ENCODE results near the gene PLTP.
A peak's percentile ranks its signal among the peaks of the same experiment; 100 is the strongest.

The PLTP gene

GRCh38 chr20:45943613-45944012 is 31.7 kb upstream of the PLTP start:
- no peak overlapping the region for H3K4me3 ChIP-seq (ENCODE audit: low read depth, low read length)
- no peak for TF ChIP-seq CTCF (IDR thresholded peaks at IDR 0.05; ENCODE audit: low read depth, low read length)

GRCh38 chr20:45940469-45940868 is 28.5 kb upstream of the PLTP start:
- no peak for TF ChIP-seq CTCF (IDR thresholded peaks at IDR 0.05; ENCODE audit: low read depth, low read length)
- H3K4me3 ChIP-seq (ENCODE audit: low read depth, low read length) = no peak overlapping the region

- TF ChIP-seq CTCF (IDR thresholded peaks at IDR 0.05; ENCODE audit: low read depth, low read length) = no peak
- H3K4me3 ChIP-seq (ENCODE audit: low read depth, low read length) = no peak overlapping the region
Measured at GRCh38 chr20:45940053-45940452, 28.1 kb upstream of the PLTP start.

DNA sequence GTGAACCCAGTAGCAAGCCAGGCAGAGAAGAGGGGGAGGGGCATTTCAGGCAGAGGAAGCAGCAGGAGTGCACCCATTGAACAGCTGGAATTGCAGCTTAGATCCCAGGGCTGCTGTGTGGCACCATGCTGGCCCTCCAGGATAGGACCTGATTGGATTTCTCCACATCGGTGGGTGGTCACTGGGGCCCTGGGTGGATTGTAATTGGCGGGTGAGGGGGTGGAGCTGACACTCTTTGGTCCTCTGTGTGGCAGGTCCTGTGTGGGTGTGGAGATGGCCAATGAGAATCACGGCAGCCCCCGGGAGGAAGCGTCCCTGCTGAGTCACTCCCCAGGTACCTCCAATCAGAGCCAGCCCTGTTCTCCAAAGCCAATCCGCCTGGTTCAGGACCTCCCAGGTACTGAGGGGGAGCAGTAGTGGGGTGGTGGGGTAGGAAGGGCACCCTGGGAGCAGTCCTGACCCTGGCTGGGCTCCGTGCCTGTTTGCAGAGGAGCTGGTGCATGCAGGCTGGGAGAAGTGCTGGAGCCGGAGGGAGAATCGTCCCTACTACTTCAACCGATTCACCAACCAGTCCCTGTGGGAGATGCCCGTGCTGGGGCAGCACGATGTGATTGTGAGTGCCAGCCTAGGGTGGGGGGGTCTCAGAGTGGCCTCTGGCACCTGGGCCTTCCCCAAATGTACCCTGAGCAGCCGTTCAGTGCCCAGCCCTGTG is 26.9 kb upstream of the PLTP start:
- no peak for TF ChIP-seq CTCF (IDR thresholded peaks at IDR 0.05; ENCODE audit: low read depth, low read length)
- H3K4me3 ChIP-seq (ENCODE audit: low read depth, low read length) = no peak overlapping the region

DNA sequence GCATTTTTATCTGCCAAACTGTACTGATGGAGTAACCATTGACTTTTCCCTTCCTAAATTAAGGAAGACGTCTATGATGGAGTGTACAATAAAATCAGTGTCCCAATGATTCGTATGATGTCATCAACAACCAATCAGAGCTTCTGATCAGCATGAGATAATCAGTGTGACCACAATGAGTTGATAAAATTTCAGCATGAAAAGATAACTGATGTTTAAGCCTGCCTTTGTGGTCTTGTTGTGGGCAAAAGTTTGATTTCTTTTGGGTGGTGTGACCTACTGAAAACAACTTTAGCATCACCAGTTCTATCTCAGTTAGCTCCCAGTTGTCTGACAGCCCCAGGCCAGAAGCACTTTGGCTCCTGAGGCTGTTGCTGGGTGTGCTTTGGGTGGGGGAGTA is 25.8 kb upstream of the PLTP start:
- TF ChIP-seq CTCF (IDR thresholded peaks at IDR 0.05; ENCODE audit: low read depth, low read length) = no peak
- no peak overlapping the region for H3K4me3 ChIP-seq (ENCODE audit: low read depth, low read length)

- TF ChIP-seq CTCF (IDR thresholded peaks at IDR 0.05; ENCODE audit: low read depth, low read length) = no peak
- peak overlapping the region; percentile 65 for H3K4me3 ChIP-seq (ENCODE audit: low read depth, low read length)
Measured at GRCh38 chr20:45935416-45936046, 23.6 kb upstream of the PLTP start.

DNA sequence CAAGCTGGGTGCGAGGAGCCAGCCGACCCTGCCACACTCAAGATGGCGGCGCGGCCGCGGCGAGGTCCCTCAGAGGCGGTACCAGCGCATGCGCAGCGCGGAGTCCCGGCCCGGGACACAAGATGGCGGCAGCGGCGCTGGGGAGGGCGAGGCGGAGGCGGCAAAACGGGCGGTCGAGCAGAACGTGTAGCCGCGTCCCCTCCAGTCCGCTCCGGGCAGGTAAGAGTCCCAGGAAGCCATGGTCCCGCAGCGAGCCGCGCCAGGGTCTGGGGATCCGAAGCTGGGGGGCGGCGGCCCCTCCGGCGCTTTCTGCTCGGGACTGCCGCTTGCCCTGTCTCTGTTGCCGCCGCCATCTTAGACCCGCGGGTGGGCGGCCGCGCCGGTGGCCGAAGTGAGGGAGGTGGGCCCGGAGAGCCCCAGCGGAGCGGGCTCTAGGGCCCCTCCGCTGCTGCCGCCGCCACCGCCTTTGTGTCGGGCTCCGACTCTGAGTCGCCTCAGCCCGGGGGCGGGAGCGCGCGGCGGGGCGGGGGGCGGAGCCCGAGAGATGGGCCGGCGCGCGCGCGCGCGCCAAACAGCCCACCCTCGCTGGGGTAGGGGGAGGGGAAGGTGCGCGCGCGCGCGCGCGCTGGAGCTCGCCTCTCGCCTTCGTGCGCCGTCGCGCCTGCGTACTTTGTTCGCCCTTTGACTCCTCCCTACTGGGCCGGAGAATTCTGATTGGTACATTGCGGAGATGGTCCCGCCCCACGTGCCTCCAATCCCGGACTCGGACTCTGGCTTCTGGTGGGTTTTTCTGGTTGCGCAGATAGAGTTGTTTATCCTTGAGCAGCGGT is 22.8 kb upstream of the PLTP start, which contains the start of gene PCIF1:
PCIF1 (plus strand) TSS at position 98 of the 830 bp plus-strand sequence. CDS start 4,317 bp downstream, outside the sequence.
- no peak for TF ChIP-seq CTCF (IDR thresholded peaks at IDR 0.05; ENCODE audit: low read depth, low read length)
- H3K4me3 ChIP-seq (ENCODE audit: low read depth, low read length) = peak within 1 kb of the TSS; percentile 95
